ENCODE measurements around the gene IRF2BP1. TPM values are rescaled to one million over a fixed set of nuclear protein-coding genes. Genes with fewer than 3 reads are reported as not detected.
A peak's percentile ranks its signal among the peaks of the same experiment; 100 is the strongest.

The IRF2BP1 gene
- total and polyA plus RNA-seq, 8 donors = 13.7 to 24.7 (median 19.2) TPM

DNA sequence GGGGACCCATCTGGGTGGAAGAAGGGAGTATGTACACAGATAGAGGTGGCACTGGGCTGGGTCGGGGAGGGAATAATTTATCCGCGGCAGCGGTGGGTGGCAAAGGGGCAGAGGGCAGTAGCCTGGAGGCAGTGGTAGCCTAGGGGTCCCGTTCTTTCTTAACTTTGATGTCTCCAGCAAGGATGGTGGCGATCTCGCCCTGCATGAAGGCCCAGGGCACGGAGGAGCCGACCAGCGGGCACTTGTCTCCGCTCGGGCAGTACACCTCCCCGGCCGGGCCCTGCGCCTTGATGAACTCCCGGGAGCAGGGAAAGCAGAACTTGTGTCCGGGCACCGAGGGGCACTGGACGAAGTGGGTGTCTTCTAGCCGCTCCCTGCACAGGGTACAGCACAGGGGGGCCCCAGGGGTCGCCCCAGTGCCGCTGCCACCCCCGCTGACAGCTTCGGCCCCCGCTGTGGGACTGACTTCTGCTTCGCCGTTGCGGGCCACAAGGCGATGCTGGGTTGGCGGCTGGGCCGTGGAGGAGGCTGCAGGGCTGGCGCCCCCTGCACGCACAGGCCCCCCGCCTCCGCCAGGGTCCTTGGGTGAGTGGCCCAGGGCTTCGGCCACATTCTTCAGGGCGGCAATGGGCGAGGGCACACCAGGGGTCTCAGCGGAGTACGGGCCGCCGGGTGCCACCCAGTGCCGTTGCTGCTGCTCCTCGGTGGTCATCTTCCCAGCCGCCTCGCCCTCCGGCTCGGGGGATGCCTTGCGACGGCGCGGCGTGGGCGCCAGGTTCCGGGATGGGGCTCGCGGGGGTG, 1.9 kb downstream of the IRF2BP1 start:
- ATAC-seq (no peak), DNase-seq (peak in 1 of 4 donors; percentile 81)
- Histone ChIP-seq H3K27ac (no peak overlapping the region), H3K36me3 (peaks cover 0 to 8% of the 10 kb centered on the region in 2 donors), H3K4me1 (peaks cover 31 to 40% of the 10 kb centered on the region in 2 donors), H3K4me3 (peak overlapping the region in 1 of 2 donors; percentile 91), H3K27me3 (peaks cover 0 to 8% of the 10 kb centered on the region in 2 donors), H3K9me3 (no peaks in the 10 kb centered on the region)
- intact Hi-C loops (cut with DNase I) = no loop called here
- TF ChIP-seq CTCF (IDR thresholded peaks at IDR 0.05) = no peak

- peaks cover 0 to 8% of the 10 kb centered on the region in 2 donors for H3K27me3 ChIP-seq
- no peak overlapping the region for H3K4me3 ChIP-seq
- no peaks in the 10 kb centered on the region for H3K9me3 ChIP-seq
- intact Hi-C loops (cut with DNase I) = no loop called here
- DNase-seq = no peak
- no peak overlapping the region for H3K27ac ChIP-seq
- H3K36me3 ChIP-seq = peaks cover 0 to 8% of the 10 kb centered on the region in 2 donors
- H3K4me1 ChIP-seq = peaks cover 31 to 40% of the 10 kb centered on the region in 2 donors
- ATAC-seq = no peak
- no peak for TF ChIP-seq CTCF (IDR thresholded peaks at IDR 0.05)
These were observed 2.4 kb downstream of the IRF2BP1 start for GRCh38 chr19:45883586-45883880.

GRCh38 chr19:45882652-45883585, 3.0 kb downstream of the IRF2BP1 start:
- peaks cover 0 to 8% of the 10 kb centered on the region in 2 donors for H3K36me3 ChIP-seq
- peak overlapping the region; percentile 9 to 48 for H3K27ac ChIP-seq
- TF ChIP-seq CTCF (IDR thresholded peaks at IDR 0.05) = peak; percentile 88 to 89
- H3K4me1 ChIP-seq = peaks cover 31 to 40% of the 10 kb centered on the region in 2 donors
- peak; percentile 70 to 94 (median 86) for DNase-seq
- intact Hi-C loops (cut with DNase I) = no loop called here
- H3K4me3 ChIP-seq = peak overlapping the region; percentile 8 to 23
- H3K27me3 ChIP-seq = peaks cover 0 to 8% of the 10 kb centered on the region in 2 donors
- no peaks in the 10 kb centered on the region for H3K9me3 ChIP-seq
- ATAC-seq = peak; percentile 68

- DNase-seq = peak in 2 of 4 donors; percentile 55 to 58
- ATAC-seq = peak; percentile 1
- peak overlapping the region; percentile 8 to 23 for H3K4me3 ChIP-seq
- peaks cover 0 to 8% of the 10 kb centered on the region in 2 donors for H3K36me3 ChIP-seq
- H3K27ac ChIP-seq = peak overlapping the region; percentile 9 to 48
- H3K27me3 ChIP-seq = peaks cover 0 to 16% of the 10 kb centered on the region in 2 donors
- no peaks in the 10 kb centered on the region for H3K9me3 ChIP-seq
- H3K4me1 ChIP-seq = peaks cover 33 to 40% of the 10 kb centered on the region in 2 donors
- intact Hi-C loops (cut with DNase I) = no loop called here
- TF ChIP-seq CTCF (IDR thresholded peaks at IDR 0.05) = no peak
These were observed 3.9 kb downstream of the IRF2BP1 start for GRCh38 chr19:45881909-45882528.
